Measurements from ENCODE around the gene SIRPG.

Gene SIRPG

DNA sequence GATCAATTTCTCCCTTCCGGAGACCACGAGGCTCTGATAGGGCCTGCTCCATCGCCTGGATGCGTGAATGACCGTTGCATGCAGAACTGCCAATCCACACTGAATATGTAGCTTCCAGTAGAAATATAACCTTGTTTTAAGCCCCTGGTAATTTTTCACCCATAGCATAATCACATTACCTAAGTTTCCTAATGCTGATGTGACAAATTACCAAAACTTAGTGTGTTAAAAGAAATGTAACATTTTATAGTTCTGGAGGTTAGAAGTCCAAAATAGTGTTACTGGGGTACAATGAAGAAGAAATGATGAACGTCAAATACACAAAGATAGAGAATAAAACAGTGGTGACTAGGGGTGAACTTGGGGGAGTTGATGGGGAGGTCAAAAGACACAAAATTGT is 78.1 kb downstream of the SIRPG start:
- no peak overlapping the region for H3K4me3 ChIP-seq (ENCODE audit: low read depth, low read length)
- DNase-seq (ENCODE audit: low read depth), result no peak
- TF ChIP-seq, protein P1, sequence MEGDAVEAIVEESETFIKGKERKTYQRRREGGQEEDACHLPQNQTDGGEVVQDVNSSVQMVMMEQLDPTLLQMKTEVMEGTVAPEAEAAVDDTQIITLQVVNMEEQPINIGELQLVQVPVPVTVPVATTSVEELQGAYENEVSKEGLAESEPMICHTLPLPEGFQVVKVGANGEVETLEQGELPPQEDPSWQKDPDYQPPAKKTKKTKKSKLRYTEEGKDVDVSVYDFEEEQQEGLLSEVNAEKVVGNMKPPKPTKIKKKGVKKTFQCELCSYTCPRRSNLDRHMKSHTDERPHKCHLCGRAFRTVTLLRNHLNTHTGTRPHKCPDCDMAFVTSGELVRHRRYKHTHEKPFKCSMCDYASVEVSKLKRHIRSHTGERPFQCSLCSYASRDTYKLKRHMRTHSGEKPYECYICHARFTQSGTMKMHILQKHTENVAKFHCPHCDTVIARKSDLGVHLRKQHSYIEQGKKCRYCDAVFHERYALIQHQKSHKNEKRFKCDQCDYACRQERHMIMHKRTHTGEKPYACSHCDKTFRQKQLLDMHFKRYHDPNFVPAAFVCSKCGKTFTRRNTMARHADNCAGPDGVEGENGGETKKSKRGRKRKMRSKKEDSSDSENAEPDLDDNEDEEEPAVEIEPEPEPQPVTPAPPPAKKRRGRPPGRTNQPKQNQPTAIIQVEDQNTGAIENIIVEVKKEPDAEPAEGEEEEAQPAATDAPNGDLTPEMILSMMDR (IDR thresholded peaks at IDR 0.05; ENCODE audit: low read depth, low read length, missing control alignments), result no peak
